BLaER1 treated with 17β-estradiol and CSF1 and Interleukin-3, amounts not matched to agents 10 nM and 100 nM (cell line): ENCODE measurements around the gene GRM1.

ENCODE experiments used
- H3K27ac ChIP-seq, 11 experiments: shearing (Covaris generic); formaldehyde crosslinking; 2 replicates each; pipeline ENCODE4 v1.8.1; 2022
- H3K27me3 ChIP-seq, 11 experiments: shearing (Covaris generic); formaldehyde crosslinking; 2 replicates each; pipeline ENCODE4 v1.8.1; 2022
- H3K36me3 ChIP-seq, 11 experiments: shearing (Covaris generic); formaldehyde crosslinking; 2 replicates each; pipeline ENCODE4 v1.8.1; 2022
- H3K4me1 ChIP-seq, 10 experiments: shearing (Covaris generic); formaldehyde crosslinking; 2 replicates each; pipeline ENCODE4 v1.8.1; 2022
- H3K4me2 ChIP-seq, 11 experiments: shearing (Covaris generic); formaldehyde crosslinking; 2 replicates each; pipeline ENCODE4 v1.8.1; 2022
- H3K4me3 ChIP-seq, 10 experiments: shearing (Covaris generic); formaldehyde crosslinking; 2 replicates each; pipeline ENCODE4 v1.8.1; 2022
- H3K9ac ChIP-seq, 11 experiments: shearing (Covaris generic); formaldehyde crosslinking; 2 replicates each; pipeline ENCODE4 v1.8.1; 2022
- H3K9me3 ChIP-seq, 11 experiments: shearing (Covaris generic); formaldehyde crosslinking; replicated peaks in 1 of 11; 2 replicates each; pipeline ENCODE4 v1.8.1; 2022
- H4K20me1 ChIP-seq, 11 experiments: shearing (Covaris generic); formaldehyde crosslinking; 2 replicates each; pipeline ENCODE4 v1.8.1; 2022
- Cebpa-rat ChIP-seq, 11 experiments: shearing (Covaris generic); IDR thresholded peaks; 2 replicates each; pipeline ENCODE4 v1.8.1; 2022

The GRM1 gene

DNA sequence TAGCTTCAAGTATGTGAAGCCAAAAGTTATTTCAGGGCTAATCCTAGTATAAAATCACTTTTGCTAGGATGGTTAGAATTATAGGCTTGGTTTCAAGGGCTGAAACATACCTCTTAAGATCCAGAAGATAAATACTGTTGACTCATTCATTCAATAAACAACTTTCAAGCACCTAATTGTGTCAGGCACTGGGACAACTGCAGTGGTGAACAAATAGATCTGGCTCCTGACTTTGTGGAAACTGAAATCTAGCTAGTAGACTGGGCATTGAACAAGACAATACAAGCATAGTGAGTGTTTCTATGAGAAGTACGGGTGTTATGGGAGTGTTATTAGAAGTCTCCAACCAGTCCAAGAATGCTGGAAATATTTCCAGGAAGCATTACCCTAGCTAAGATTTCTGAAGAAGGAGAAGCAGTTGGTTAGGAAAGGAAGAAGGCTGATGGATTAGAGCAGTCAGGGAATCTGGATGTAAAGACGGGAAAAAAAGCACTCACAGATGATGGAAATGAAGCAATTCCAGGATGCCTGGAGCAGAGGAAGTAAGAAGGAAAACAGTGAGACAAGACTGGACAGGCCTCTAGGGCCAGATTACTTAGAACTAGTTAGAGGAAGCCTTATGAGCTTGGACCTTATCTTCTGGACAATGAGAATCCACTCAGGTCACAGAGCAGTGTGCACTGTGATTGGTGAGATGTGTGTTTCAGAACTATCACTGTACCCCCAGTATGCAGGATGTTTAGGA lies 382.2 kb downstream of the GRM1 start:
- Histone ChIP-seq H3K4me1 (no peaks in the 10 kb centered on the region), H3K36me3 (no peaks in the 10 kb centered on the region), H3K27me3 (no peaks in the 10 kb centered on the region), H3K9ac (no peak overlapping the region), H3K4me3 (no peak overlapping the region), H3K4me2 (no peak overlapping the region), H3K27ac (no peak overlapping the region), H3K9me3 (0 out of 22 replicates have a peak, but pooled peaks cover 0 to 6% (median 0%) of the 10 kb centered on the region in 11 experiments), H4K20me1 (no peaks in the 10 kb centered on the region)
- TF ChIP-seq Cebpa-rat (IDR thresholded peaks at IDR 0.05), result no peak

DNA sequence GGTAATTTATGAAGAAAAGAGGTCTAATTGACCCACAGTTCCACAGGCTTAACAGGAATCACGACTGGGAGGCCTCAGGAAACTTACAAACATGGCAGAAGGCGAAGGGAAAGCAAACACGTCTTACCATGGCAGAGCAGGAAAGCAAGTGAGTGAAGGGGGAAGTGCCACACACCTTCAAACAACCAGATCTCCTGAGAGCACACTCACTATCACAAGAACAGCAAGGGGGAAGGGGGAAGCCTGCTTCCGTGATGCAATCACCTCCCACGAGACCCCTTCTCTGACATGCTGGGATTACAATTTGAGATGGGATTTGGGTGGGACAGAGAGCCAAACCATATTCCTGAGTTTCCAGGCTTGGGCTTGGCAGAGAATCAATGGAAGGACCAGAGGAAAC lies 390.7 kb downstream of the GRM1 start:
- Histone ChIP-seq H3K9ac (no peak overlapping the region), H3K9me3 (no peaks in the 10 kb centered on the region), H3K4me1 (peaks cover 26 to 42% (median 28%) of the 10 kb centered on the region in 10 experiments), H3K4me3 (no peak overlapping the region), H3K4me2 (peak overlapping the region; percentile 27 to 63 (median 56)), H3K27me3 (no peaks in the 10 kb centered on the region), H4K20me1 (no peaks in the 10 kb centered on the region), H3K27ac (peak overlapping the region in 3 of 11 experiments; percentile 6 to 44 (median 25); a peak in 4 of 22 replicates), H3K36me3 (no peaks in the 10 kb centered on the region)
- TF ChIP-seq Cebpa-rat (IDR thresholded peaks at IDR 0.05), result peak in 2 of 11 experiments; percentile 10 to 24; a peak in 1 of 22 replicates

DNA sequence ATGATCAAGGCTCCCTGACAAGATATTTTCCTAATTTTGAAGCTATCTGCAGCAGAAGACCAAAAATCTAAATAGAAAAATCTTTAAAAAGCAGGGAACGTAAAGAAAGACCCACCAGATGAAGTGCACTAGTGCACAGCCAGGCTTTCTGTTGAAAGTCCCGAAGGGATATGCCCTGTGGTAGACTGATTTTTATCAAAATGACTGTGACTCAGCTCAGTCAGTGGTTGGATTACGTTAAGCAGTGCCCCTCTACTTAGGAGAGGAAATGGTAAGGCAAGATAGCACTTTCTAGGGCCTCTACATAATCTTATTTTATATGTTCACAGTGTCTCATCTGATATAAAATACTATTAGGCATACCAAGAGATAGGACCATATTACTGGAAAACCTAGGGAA lies 391.4 kb downstream of the GRM1 start:
- no peak overlapping the region for H3K4me3 ChIP-seq
- no peaks in the 10 kb centered on the region for H4K20me1 ChIP-seq
- no peak for TF ChIP-seq Cebpa-rat (IDR thresholded peaks at IDR 0.05)
- H3K9me3 ChIP-seq, result no peaks in the 10 kb centered on the region
- H3K9ac ChIP-seq, result no peak overlapping the region
- peak overlapping the region in 1 of 11 experiments; percentile 25; a peak in 1 of 22 replicates for H3K27ac ChIP-seq
- peaks cover 26 to 42% (median 28%) of the 10 kb centered on the region in 10 experiments for H3K4me1 ChIP-seq
- no peaks in the 10 kb centered on the region for H3K36me3 ChIP-seq
- no peaks in the 10 kb centered on the region for H3K27me3 ChIP-seq
- peak overlapping the region; percentile 27 to 63 (median 56); a peak in 21 of 22 replicates for H3K4me2 ChIP-seq

- Histone ChIP-seq H3K27me3 (no peaks in the 10 kb centered on the region), H3K4me1 (peaks cover 25 to 31% (median 26%) of the 10 kb centered on the region in 10 experiments), H3K36me3 (no peaks in the 10 kb centered on the region), H3K9me3 (no peaks in the 10 kb centered on the region), H3K9ac (no peak overlapping the region; a peak in 1 of 22 replicates), H3K4me2 (peak overlapping the region; percentile 55 to 71 (median 68)), H3K27ac (peak overlapping the region in 3 of 11 experiments; percentile 3 to 27 (median 11); a peak in 3 of 22 replicates), H4K20me1 (no peaks in the 10 kb centered on the region), H3K4me3 (no peak overlapping the region)
- no peak for TF ChIP-seq Cebpa-rat (IDR thresholded peaks at IDR 0.05)
Observed at GRCh38 chr6:146422789-146423375, 394.0 kb downstream of the GRM1 start.

- H3K9me3 ChIP-seq, result no peaks in the 10 kb centered on the region
- peak overlapping the region in 3 of 11 experiments; percentile 3 to 27 (median 11); a peak in 4 of 22 replicates for H3K27ac ChIP-seq
- H3K36me3 ChIP-seq, result no peaks in the 10 kb centered on the region
- H3K27me3 ChIP-seq, result no peaks in the 10 kb centered on the region
- H3K4me1 ChIP-seq, result peaks cover 25 to 31% (median 26%) of the 10 kb centered on the region in 10 experiments
- no peak overlapping the region; a peak in 1 of 22 replicates for H3K9ac ChIP-seq
- H3K4me2 ChIP-seq, result peak overlapping the region; percentile 55 to 71 (median 68)
- H4K20me1 ChIP-seq, result no peaks in the 10 kb centered on the region
- peak overlapping the region in 1 of 10 experiments; percentile 4; a peak in 1 of 20 replicates for H3K4me3 ChIP-seq
- no peak for TF ChIP-seq Cebpa-rat (IDR thresholded peaks at IDR 0.05)
Observed at GRCh38 chr6:146423452-146423851, 394.6 kb downstream of the GRM1 start.

DNA sequence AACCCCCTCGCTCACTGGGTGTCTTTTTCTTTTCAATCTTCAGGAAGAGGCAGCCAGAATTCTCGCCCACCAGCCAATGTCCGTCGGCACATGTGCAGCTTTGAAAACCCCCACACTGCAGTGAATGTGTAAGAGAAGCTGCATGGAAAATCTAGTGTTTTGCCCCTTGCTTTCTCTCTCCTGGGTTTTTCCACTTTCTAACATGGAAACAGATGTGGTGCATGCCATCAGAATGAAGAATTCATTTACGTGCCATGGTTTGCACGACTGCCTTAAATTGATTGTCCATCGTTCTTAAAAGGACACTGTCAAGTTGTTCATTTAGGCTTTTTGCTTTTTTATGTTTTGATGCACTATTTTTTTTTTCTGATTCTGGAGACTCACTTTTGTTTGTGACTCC lies 397.7 kb downstream of the GRM1 start:
- Histone ChIP-seq H3K4me2 (no peak overlapping the region), H3K9me3 (no peaks in the 10 kb centered on the region), H3K4me1 (peaks cover 13 to 18% (median 16%) of the 10 kb centered on the region in 10 experiments), H3K36me3 (no peaks in the 10 kb centered on the region), H4K20me1 (no peaks in the 10 kb centered on the region), H3K9ac (no peak overlapping the region), H3K27me3 (no peaks in the 10 kb centered on the region), H3K27ac (no peak overlapping the region), H3K4me3 (no peak overlapping the region)
- no peak for TF ChIP-seq Cebpa-rat (IDR thresholded peaks at IDR 0.05)

DNA sequence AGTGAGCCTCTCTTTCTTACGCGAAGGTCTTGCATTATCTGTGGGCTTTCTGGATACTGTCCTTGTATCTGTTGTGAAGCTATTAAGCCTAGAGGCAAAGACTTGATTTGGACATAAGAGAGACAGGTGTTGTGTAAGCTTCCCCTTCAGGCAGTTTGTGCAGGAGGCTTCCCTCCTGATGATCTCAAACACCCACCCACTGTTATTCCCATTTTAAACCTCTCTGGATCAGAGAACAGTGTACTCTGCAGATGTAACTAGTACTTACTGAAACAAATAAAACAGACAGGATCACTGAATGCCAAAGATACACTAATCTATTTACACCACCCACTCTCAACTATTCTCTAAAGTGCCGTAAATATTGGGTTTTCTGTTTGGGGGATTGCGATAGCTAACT lies 401.0 kb downstream of the GRM1 start:
- no peak overlapping the region for H3K27ac ChIP-seq
- no peaks in the 10 kb centered on the region for H3K27me3 ChIP-seq
- no peaks in the 10 kb centered on the region for H3K36me3 ChIP-seq
- H4K20me1 ChIP-seq, result no peaks in the 10 kb centered on the region
- H3K9me3 ChIP-seq, result peaks cover 0 to 10% (median 5%) of the 10 kb centered on the region in 11 experiments; a peak in 5 of 22 replicates
- TF ChIP-seq Cebpa-rat (IDR thresholded peaks at IDR 0.05), result no peak
- H3K4me1 ChIP-seq, result peaks cover 0 to 21% (median 0%) of the 10 kb centered on the region in 10 experiments; a peak in 4 of 20 replicates
- no peak overlapping the region for H3K4me3 ChIP-seq
- no peak overlapping the region for H3K9ac ChIP-seq
- no peak overlapping the region for H3K4me2 ChIP-seq

- H3K4me2 ChIP-seq, result no peak overlapping the region
- no peak for TF ChIP-seq Cebpa-rat (IDR thresholded peaks at IDR 0.05)
- H3K4me3 ChIP-seq, result no peak overlapping the region
- H3K4me1 ChIP-seq, result peaks cover 0 to 21% (median 0%) of the 10 kb centered on the region in 10 experiments; a peak in 4 of 20 replicates
- no peak overlapping the region for H3K27ac ChIP-seq
- H3K9ac ChIP-seq, result no peak overlapping the region
- peaks cover 0 to 10% (median 5%) of the 10 kb centered on the region in 11 experiments; a peak in 5 of 22 replicates for H3K9me3 ChIP-seq
- H3K27me3 ChIP-seq, result no peaks in the 10 kb centered on the region
- H3K36me3 ChIP-seq, result no peaks in the 10 kb centered on the region
- H4K20me1 ChIP-seq, result no peaks in the 10 kb centered on the region
Observed at GRCh38 chr6:146433881-146434731, 405.2 kb downstream of the GRM1 start.
